Body of pancreas (tissue), 4 donors: ENCODE data around the gene LOXHD1. TPM values are rescaled to one million over a fixed set of nuclear protein-coding genes. Genes with fewer than 3 reads are reported as not detected.

Source experiments
- ATAC-seq: fragments of 150-250 bp; one replicate; pipeline ENCODE4 v1.9.1; 2016
- DNase-seq, 4 donors: peaks; one replicate each; pipeline ENCODE4 v3.0.0-alpha.2; 2019
- H3K27ac ChIP-seq, 4 donors: fragments of 200-600 bp; sonication (generic); 1 replicate in 3 of 4; 2 replicates in 1 of 4; pipeline versions ENCODE4 v1.5.1 to v1.6.1; 2016 to 2019; ENCODE audit warnings: mild to moderate bottlenecking in 1 of 4, mixed read lengths in 1 of 4, moderate library complexity in 1 of 4
- H3K27me3 ChIP-seq, 2 donors: fragments of 200-600 bp; sonication (generic); one replicate each; pipeline ENCODE4 v1.6.0; 2016; ENCODE audit warnings: mild to moderate bottlenecking in 1 of 2
- H3K36me3 ChIP-seq, 2 donors: fragments of 200-600 bp; sonication (generic); replicated peaks in 1 of 2; 2 replicates each; pipeline ENCODE4 v1.5.1; 2016; ENCODE audit warnings: low read depth in 2 of 2; ENCODE audit not compliant: insufficient read depth in 1 of 2
- H3K4me1 ChIP-seq: fragments of 200-600 bp; sonication (generic); one replicate; pipeline ENCODE4 v1.6.0; 2016
- H3K4me3 ChIP-seq, 2 donors: fragments of 200-600 bp; sonication (generic); 1 replicate in 1 of 2; 2 replicates in 1 of 2; pipeline ENCODE4 v1.5.1; 2016 to 2019
- H3K9me3 ChIP-seq, 3 donors: fragments of 200-600 bp; sonication (generic); 1 replicate in 2 of 3; 2 replicates in 1 of 3; pipeline ENCODE4 v1.5.1; 2016
- CTCF ChIP-seq, 7 experiments: fragments of 450-650 bp in 4 of 7; fragments of 200-600 bp in 3 of 7; sonication (generic) in 3 of 7; IDR thresholded peaks; one replicate each; pipeline ENCODE4 v1.5.1; 2016 to 2019; ENCODE audit warnings: antibody characterized with exemption in 7 of 7
- POLR2A ChIP-seq, 3 donors: fragments of 450-650 bp; IDR thresholded peaks; one replicate each; pipeline ENCODE4 v1.6.1; 2016; ENCODE audit warnings: antibody characterized with exemption in 3 of 3, mild to moderate bottlenecking in 2 of 3
- WGBS, 2 donors: methylation state at CpG; one replicate each; pipeline ENCODE4 v1.1.5; 2017; 5-methylcytosine and 5-hydroxymethylcytosine counted together
- intact Hi-C: fragments of 100-400 bp; cut with DNase I; formaldehyde crosslinking; loops from one replicate; pipeline ENCODE4 v1.15.1; 2023
- total RNA-seq, 2 donors: library from RNA; depleted of rRNA; stranded (reverse); fragments of >200 nt; gene quantifications; one replicate each; pipeline ENCODE4 v1.1.0, GENCODE V29; 2016

Gene LOXHD1
- total RNA-seq, 2 donors from 2014 or later, result 0.26 TPM; not detected in 1

- DNase-seq (no peak), ATAC-seq (no peak)
- TF ChIP-seq POLR2A (IDR thresholded peaks at IDR 0.05), result no peak
- TF ChIP-seq CTCF (IDR thresholded peaks at IDR 0.05), result no peak
- no peak overlapping the region for H3K4me3 ChIP-seq
- 59 to 66% methylated on average over 5 of the region's 5 CpGs for WGBS, 2 donors
- H3K9me3 ChIP-seq, result no peaks in the 10 kb centered on the region
- no peak overlapping the region for H3K27ac ChIP-seq
- H3K4me1 ChIP-seq, result no peaks in the 10 kb centered on the region
- no peaks in the 10 kb centered on the region for H3K36me3 ChIP-seq
- no peaks in the 10 kb centered on the region for H3K27me3 ChIP-seq
- intact Hi-C loops, result no loop called here
Observed at GRCh38 chr18:46565256-46565655, 91.8 kb downstream of the LOXHD1 start.

- 24 to 40% methylated on average over 4 of the region's 4 CpGs for WGBS, 2 donors
- Histone ChIP-seq H3K27me3 (no peaks in the 10 kb centered on the region), H3K4me1 (no peaks in the 10 kb centered on the region), H3K27ac (no peak overlapping the region), H3K36me3 (no peaks in the 10 kb centered on the region), H3K9me3 (no peaks in the 10 kb centered on the region), H3K4me3 (no peak overlapping the region)
- ATAC-seq (no peak), DNase-seq (no peak)
- intact Hi-C loops, result no loop called here
- TF ChIP-seq POLR2A (IDR thresholded peaks at IDR 0.05), result no peak
- TF ChIP-seq CTCF (IDR thresholded peaks at IDR 0.05), result no peak
Observed at GRCh38 chr18:46563317-46563716, 93.7 kb downstream of the LOXHD1 start.

- intact Hi-C loops, result no loop called here
- Histone ChIP-seq H3K27ac (no peak overlapping the region), H3K4me1 (no peaks in the 10 kb centered on the region), H3K9me3 (no peaks in the 10 kb centered on the region), H3K4me3 (no peak overlapping the region), H3K27me3 (no peaks in the 10 kb centered on the region), H3K36me3 (no peaks in the 10 kb centered on the region)
- 43 to 54% methylated on average over 10 to 12 of the region's 12 CpGs for WGBS, 2 donors
- TF ChIP-seq CTCF (IDR thresholded peaks at IDR 0.05), result no peak
- TF ChIP-seq POLR2A (IDR thresholded peaks at IDR 0.05), result no peak
- no peak for ATAC-seq
- DNase-seq, result no peak
Observed at GRCh38 chr18:46562674-46563192, 94.3 kb downstream of the LOXHD1 start.

GRCh38 chr18:46560671-46561045 is 96.4 kb downstream of the LOXHD1 start:
- Histone ChIP-seq H3K9me3 (no peaks in the 10 kb centered on the region), H3K4me1 (no peaks in the 10 kb centered on the region), H3K4me3 (no peak overlapping the region), H3K36me3 (no peaks in the 10 kb centered on the region), H3K27ac (no peak overlapping the region), H3K27me3 (no peaks in the 10 kb centered on the region)
- no peak for DNase-seq
- intact Hi-C loops, result no loop called here
- WGBS, 2 donors, result 86 to 96% methylated on average over 11 of the region's 11 CpGs
- ATAC-seq, result no peak
- no peak for TF ChIP-seq POLR2A (IDR thresholded peaks at IDR 0.05)
- TF ChIP-seq CTCF (IDR thresholded peaks at IDR 0.05), result no peak

- TF ChIP-seq CTCF (IDR thresholded peaks at IDR 0.05) (no peak), POLR2A (IDR thresholded peaks at IDR 0.05) (no peak)
- no peak overlapping the region for H3K4me3 ChIP-seq
- H3K27me3 ChIP-seq, result no peaks in the 10 kb centered on the region
- no peaks in the 10 kb centered on the region for H3K4me1 ChIP-seq
- no peaks in the 10 kb centered on the region for H3K9me3 ChIP-seq
- ATAC-seq (no peak), DNase-seq (no peak)
- 75 to 83% methylated on average over 32 to 37 of the region's 37 CpGs for WGBS, 2 donors
- H3K27ac ChIP-seq, result no peak overlapping the region
- H3K36me3 ChIP-seq, result no peaks in the 10 kb centered on the region
- intact Hi-C loops, result no loop called here
Observed at GRCh38 chr18:46559946-46560670, 96.9 kb downstream of the LOXHD1 start.
